HG02759 (cell line): ENCODE results near the gene KIF26B.

Experiments used
- ATAC-seq: cut with Tn5 transposase; IDR thresholded peaks from one replicate; pipeline ENCODE4 v1.9.1; 2021; ENCODE audit warnings: mild to moderate bottlenecking, moderate library complexity; ENCODE audit not compliant: unreplicated experiment

Gene KIF26B

GRCh38 chr1:245484176-245484575 is 329.4 kb downstream of the KIF26B start:
- no peak for ATAC-seq

GRCh38 chr1:245485996-245486395 is 331.2 kb downstream of the KIF26B start:
- ATAC-seq, result no peak

GRCh38 chr1:245486775-245487470 is 332.1 kb downstream of the KIF26B start:
- ATAC-seq, result no peak

- ATAC-seq, result no peak
Measured at GRCh38 chr1:245488346-245489129, 333.8 kb downstream of the KIF26B start.

- ATAC-seq, result no peak
Measured at GRCh38 chr1:245489838-245490237, 335.1 kb downstream of the KIF26B start.

GRCh38 chr1:245493029-245493428 is 338.2 kb downstream of the KIF26B start:
- no peak for ATAC-seq

GRCh38 chr1:245495681-245496080 is 340.9 kb downstream of the KIF26B start:
- ATAC-seq, result no peak

- no peak for ATAC-seq
Measured at GRCh38 chr1:245500546-245500945, 345.8 kb downstream of the KIF26B start.

GRCh38 chr1:245501633-245502032 is 346.8 kb downstream of the KIF26B start:
- ATAC-seq, result no peak

GRCh38 chr1:245503548-245503947 is 348.8 kb downstream of the KIF26B start:
- no peak for ATAC-seq

GRCh38 chr1:245510144-245510543 is 355.4 kb downstream of the KIF26B start:
- ATAC-seq, result no peak

GRCh38 chr1:245512181-245512888 is 357.6 kb downstream of the KIF26B start:
- no peak for ATAC-seq

GRCh38 chr1:245512980-245513578 is 358.3 kb downstream of the KIF26B start:
- no peak for ATAC-seq

- ATAC-seq, result no peak
Measured at GRCh38 chr1:245516284-245516759, 361.5 kb downstream of the KIF26B start.

- no peak for ATAC-seq
Measured at GRCh38 chr1:245520611-245521010, 365.8 kb downstream of the KIF26B start.

- ATAC-seq, result no peak
Measured at GRCh38 chr1:245526141-245526540, 371.4 kb downstream of the KIF26B start.

- no peak for ATAC-seq
Measured at GRCh38 chr1:245528258-245528635, 373.5 kb downstream of the KIF26B start.

GRCh38 chr1:245530937-245531336 is 376.2 kb downstream of the KIF26B start:
- no peak for ATAC-seq

GRCh38 chr1:245537992-245538391 is 383.2 kb downstream of the KIF26B start:
- ATAC-seq, result no peak

GRCh38 chr1:245538671-245539070 is 383.9 kb downstream of the KIF26B start:
- ATAC-seq, result no peak

- no peak for ATAC-seq
Measured at GRCh38 chr1:245541369-245541768, 386.6 kb downstream of the KIF26B start.
